IPS DF 6.9 (cell line): ENCODE data around the gene TK2.
A peak's percentile ranks its signal among the peaks of the same experiment; 100 is the strongest.

Experiments used
- DNase-seq: peaks from one replicate; pipeline ENCODE4 v3.0.0-alpha.2; 2013; ENCODE audit warnings: low read depth, low spot score
- H3K27ac ChIP-seq: one replicate; pipeline ENCODE4 v1.5.1; 2013; ENCODE audit warnings: low read length, control low read depth
- H3K27me3 ChIP-seq: 2 replicates; pipeline ENCODE4 v1.6.1; 2013; ENCODE audit warnings: mild to moderate bottlenecking, low read length; ENCODE audit not compliant: control insufficient read depth, insufficient read depth
- H3K36me3 ChIP-seq: 2 replicates; pipeline ENCODE4 v1.6.1; 2013; ENCODE audit warnings: low read length; ENCODE audit not compliant: control insufficient read depth, insufficient read depth
- H3K4me1 ChIP-seq: 2 replicates; pipeline ENCODE4 v1.6.1; 2013; ENCODE audit warnings: low read length; ENCODE audit not compliant: control insufficient read depth, insufficient read depth
- H3K4me3 ChIP-seq: 2 replicates; pipeline ENCODE4 v1.5.1; 2013; ENCODE audit warnings: mild to moderate bottlenecking, low read length
- H3K9me3 ChIP-seq: 2 replicates; pipeline ENCODE4 v1.6.1; 2013; ENCODE audit warnings: low read length, inconsistent platforms; ENCODE audit not compliant: control insufficient read depth, insufficient read depth
- WGBS: extraction: QIAGEN DNeasy Blood & Tissue Kit; methylation state at CpG from one replicate; pipeline ENCODE4 v1.1.7; 2013; ENCODE audit warnings: mixed read lengths, missing lambda C conversion rate; ENCODE audit not compliant: insufficient read length, insufficient coverage; 5-methylcytosine and 5-hydroxymethylcytosine counted together

TK2 gene

GRCh38 chr16:66480265-66481080 lies 69.4 kb downstream of the TK2 start:
- Histone ChIP-seq H3K36me3 (no peaks in the 10 kb centered on the region), H3K27ac (no peak overlapping the region), H3K4me3 (no peak overlapping the region), H3K27me3 (no peaks in the 10 kb centered on the region), H3K9me3 (no peaks in the 10 kb centered on the region), H3K4me1 (peaks cover 5% of the 10 kb centered on the region; the same call in 1 of the 2 replicates)
- no peak for DNase-seq
- WGBS: no CpG with 5 or more reads among the region's 25 CpGs

DNA sequence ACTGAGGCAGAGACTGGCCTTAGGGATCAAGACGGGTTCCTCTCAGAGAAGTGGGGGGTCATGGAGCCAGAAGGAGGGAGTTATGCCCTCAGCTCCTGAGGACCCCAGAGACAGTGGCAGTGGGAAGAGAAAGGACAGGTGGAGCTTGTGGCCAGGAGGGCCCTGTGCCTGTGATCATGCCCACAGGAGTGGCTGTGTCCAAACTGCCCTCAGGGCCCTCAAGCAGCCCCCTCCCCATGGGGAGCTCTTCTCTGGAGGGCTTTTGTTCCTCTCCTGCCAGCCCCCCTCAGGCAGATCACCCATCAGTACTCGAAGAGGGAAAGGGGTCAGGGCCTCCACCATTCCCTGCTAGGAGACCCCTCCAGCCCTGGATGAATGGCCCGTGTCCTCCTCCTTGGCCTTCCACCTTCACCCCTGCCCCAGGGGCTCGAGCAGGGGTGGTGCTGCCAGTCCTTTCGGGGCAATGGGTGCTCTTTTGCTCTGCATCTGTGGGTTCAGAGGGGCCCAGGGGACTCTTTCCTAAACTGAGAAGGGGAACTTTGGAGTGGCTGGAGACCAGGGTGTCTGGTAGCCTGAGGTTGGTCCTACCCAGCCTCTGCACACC lies 70.2 kb downstream of the TK2 start:
- Histone ChIP-seq H3K27ac (no peak overlapping the region), H3K27me3 (no peaks in the 10 kb centered on the region), H3K4me1 (peaks cover 5% of the 10 kb centered on the region; the same call in 1 of the 2 replicates), H3K36me3 (no peaks in the 10 kb centered on the region), H3K4me3 (no peak overlapping the region), H3K9me3 (no peaks in the 10 kb centered on the region)
- DNase-seq: no peak
- WGBS: no CpG with 5 or more reads among the region's 5 CpGs

- Histone ChIP-seq H3K4me1 (peaks cover 5% of the 10 kb centered on the region; the same call in 1 of the 2 replicates), H3K27me3 (no peaks in the 10 kb centered on the region), H3K27ac (no peak overlapping the region), H3K9me3 (no peaks in the 10 kb centered on the region), H3K4me3 (no peak overlapping the region), H3K36me3 (no peaks in the 10 kb centered on the region)
- WGBS: no CpG with 5 or more reads among the region's 10 CpGs
- peak; percentile 79 for DNase-seq
Observed at GRCh38 chr16:66478733-66479511, 71.0 kb downstream of the TK2 start.

- H3K9me3 ChIP-seq: no peaks in the 10 kb centered on the region
- DNase-seq: no peak
- H3K27ac ChIP-seq: no peak overlapping the region
- H3K4me1 ChIP-seq: peaks cover 5% of the 10 kb centered on the region; the same call in 1 of the 2 replicates
- H3K4me3 ChIP-seq: no peak overlapping the region
- H3K36me3 ChIP-seq: no peaks in the 10 kb centered on the region
- WGBS: no CpG with 5 or more reads among the region's 2 CpGs
- H3K27me3 ChIP-seq: no peaks in the 10 kb centered on the region
Observed at GRCh38 chr16:66477028-66477515, 72.8 kb downstream of the TK2 start.

DNA sequence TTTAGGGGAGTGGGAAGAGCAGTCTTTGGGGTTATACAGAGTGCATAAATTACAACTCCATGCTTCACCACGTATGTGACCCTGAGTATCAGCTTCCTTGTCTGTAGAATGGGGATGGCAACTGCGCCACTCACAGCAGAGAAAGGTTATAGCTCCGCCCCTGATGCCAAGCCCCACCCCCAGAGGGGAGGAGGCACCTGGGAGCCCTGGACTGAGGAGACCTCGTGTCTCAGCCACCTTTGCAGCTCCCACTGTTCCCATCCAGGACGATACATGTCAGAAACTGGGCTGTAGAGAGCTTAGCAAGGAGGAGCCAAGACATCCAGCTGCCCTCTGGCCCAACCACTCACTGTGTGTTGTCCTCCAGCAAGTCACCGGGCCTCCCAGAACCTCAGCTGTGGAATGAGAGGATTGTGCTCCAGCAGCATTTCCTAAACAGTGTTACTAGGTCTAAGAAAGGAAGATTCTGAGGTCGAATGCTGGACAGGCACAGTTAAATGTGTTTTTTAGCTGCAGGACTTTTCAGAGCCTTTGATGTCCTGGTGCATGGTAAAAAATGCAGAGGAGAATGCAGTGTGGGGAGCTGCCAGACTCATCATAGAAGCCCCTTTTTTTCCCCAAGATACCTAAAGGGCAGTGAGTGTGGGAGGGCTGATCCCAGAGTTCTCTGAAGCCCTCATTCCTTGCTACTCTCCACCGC lies 73.4 kb downstream of the TK2 start:
- peaks cover 5% of the 10 kb centered on the region; the same call in 1 of the 2 replicates for H3K4me1 ChIP-seq
- no peaks in the 10 kb centered on the region for H3K36me3 ChIP-seq
- no peak overlapping the region for H3K27ac ChIP-seq
- no peaks in the 10 kb centered on the region for H3K9me3 ChIP-seq
- no peak for DNase-seq
- no CpG with 5 or more reads among the region's 8 CpGs for WGBS
- H3K27me3 ChIP-seq: no peaks in the 10 kb centered on the region
- H3K4me3 ChIP-seq: no peak overlapping the region

DNA sequence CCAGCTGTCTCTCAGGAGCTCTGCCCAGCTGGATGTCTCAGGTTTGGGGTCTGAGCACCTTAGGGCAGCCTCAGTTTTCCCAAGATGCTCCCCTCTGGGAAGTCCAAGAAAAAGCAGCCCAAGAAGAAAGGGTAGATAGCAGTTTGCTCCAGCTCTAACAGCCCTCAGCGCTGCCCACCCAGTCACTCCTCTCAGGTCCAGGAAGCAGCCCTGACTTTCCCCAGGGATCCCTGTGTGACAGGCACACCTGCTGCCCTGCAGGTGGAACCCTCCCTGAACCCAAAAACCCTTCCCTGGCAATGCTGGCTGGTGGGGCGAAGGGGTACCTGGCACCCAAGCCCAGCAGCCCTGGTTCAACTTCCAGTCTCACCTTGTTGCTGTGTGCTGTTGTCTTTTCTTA lies 74.7 kb downstream of the TK2 start:
- Histone ChIP-seq H3K27me3 (no peaks in the 10 kb centered on the region), H3K27ac (no peak overlapping the region), H3K36me3 (no peaks in the 10 kb centered on the region), H3K4me1 (peaks cover 5% of the 10 kb centered on the region; the same call in 1 of the 2 replicates), H3K4me3 (no peak overlapping the region), H3K9me3 (no peaks in the 10 kb centered on the region)
- WGBS: no CpG with 5 or more reads among the region's 2 CpGs
- no peak for DNase-seq

- H3K27ac ChIP-seq: no peak overlapping the region
- H3K27me3 ChIP-seq: no peaks in the 10 kb centered on the region
- no CpG with 5 or more reads among the region's 4 CpGs for WGBS
- H3K4me1 ChIP-seq: peaks cover 5% of the 10 kb centered on the region; the same call in 1 of the 2 replicates
- H3K9me3 ChIP-seq: no peaks in the 10 kb centered on the region
- no peaks in the 10 kb centered on the region for H3K36me3 ChIP-seq
- no peak for DNase-seq
- H3K4me3 ChIP-seq: no peak overlapping the region
Observed at GRCh38 chr16:66474750-66475199, 75.1 kb downstream of the TK2 start.

DNA sequence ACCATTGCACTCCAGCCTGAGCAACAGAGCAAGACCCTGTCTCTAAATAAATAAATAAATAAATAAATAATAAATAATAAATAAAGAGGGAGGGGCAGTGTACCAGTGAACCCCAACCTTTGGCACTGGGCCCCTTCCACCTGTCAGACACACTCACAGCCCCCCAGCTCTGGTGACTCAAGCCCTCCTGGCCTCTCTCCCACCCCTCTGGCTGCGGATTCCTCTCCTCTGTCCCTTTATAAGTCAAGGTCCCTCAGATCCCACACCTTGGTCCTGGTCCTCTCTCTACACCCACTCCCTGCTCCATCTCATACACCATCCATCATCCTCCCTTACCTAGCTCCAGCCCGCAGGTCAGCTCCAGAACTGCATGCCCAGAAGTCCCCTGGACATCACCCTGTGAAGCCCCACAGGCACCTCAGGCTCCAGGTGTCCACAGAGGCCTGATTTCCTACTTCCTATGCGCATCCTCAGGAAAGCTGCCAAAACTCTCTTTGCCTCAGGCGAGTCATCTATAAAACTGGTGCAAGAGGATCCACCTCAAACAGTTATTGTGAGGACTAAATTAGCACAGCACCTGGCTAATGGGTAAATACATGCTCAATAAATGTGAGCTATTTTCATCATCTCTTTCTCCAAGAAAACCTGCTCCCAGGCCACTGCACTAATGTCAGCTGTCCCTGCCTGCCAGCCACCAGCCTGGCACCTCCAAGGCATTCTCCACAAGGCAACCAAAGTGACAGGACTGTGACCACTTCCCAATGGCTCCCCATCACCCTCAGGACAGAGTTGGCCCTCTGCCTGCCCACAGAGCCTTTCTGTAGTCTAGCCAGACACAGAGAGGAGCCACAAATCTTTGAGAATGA lies 76.0 kb downstream of the TK2 start:
- no peaks in the 10 kb centered on the region for H3K36me3 ChIP-seq
- no peak overlapping the region for H3K4me3 ChIP-seq
- H3K9me3 ChIP-seq: no peaks in the 10 kb centered on the region
- H3K4me1 ChIP-seq: peaks cover 5% of the 10 kb centered on the region; the same call in 1 of the 2 replicates
- no peak for DNase-seq
- no CpG with 5 or more reads among the region's 4 CpGs for WGBS
- H3K27ac ChIP-seq: no peak overlapping the region
- H3K27me3 ChIP-seq: no peaks in the 10 kb centered on the region

- peaks cover 5% of the 10 kb centered on the region; the same call in 1 of the 2 replicates for H3K4me1 ChIP-seq
- no CpG with 5 or more reads among the region's 15 CpGs for WGBS
- no peaks in the 10 kb centered on the region for H3K36me3 ChIP-seq
- no peaks in the 10 kb centered on the region for H3K9me3 ChIP-seq
- H3K27me3 ChIP-seq: no peaks in the 10 kb centered on the region
- H3K4me3 ChIP-seq: no peak overlapping the region
- no peak overlapping the region for H3K27ac ChIP-seq
- DNase-seq: no peak
Observed at GRCh38 chr16:66473051-66473571, 76.8 kb downstream of the TK2 start.
